SK-N-SH treated with all-trans-retinoic acid at 6 μM for 48 hours (cell line): ENCODE data around the gene ARID4B.
"Not testable (repeated sequence)": the region's sequence is repeated elsewhere in the genome, so short reads cannot be mapped to it uniquely, and the experiment has no call there.

Experiments
- ARNTL ChIP-seq: fragments of 450-650 bp; formaldehyde crosslinking; IDR thresholded peaks from 2 replicates; pipeline ENCODE4 v1.5.0; 2020; ENCODE audit warnings: low read depth, mild to moderate bottlenecking, moderate library complexity, borderline replicate concordance
- BACH2 ChIP-seq: fragments of 250-450 bp; sonication (Bioruptor Pico); IDR thresholded peaks from 2 replicates; pipeline ENCODE4 v1.9.0; 2021; ENCODE audit warnings: mild to moderate bottlenecking, borderline replicate concordance
- CSDC2 ChIP-seq: fragments of 250-450 bp; sonication (Bioruptor Pico); IDR thresholded peaks from 2 replicates; pipeline ENCODE4 v1.5.0; 2020; ENCODE audit warnings: mild to moderate bottlenecking, moderate library complexity
- PATZ1 ChIP-seq: fragments of 250-450 bp; sonication (Bioruptor Pico); IDR thresholded peaks from 2 replicates; pipeline ENCODE4 v1.8.0; 2020; ENCODE audit warnings: mild to moderate bottlenecking, moderate library complexity, borderline replicate concordance
- POU6F1 ChIP-seq: fragments of 250-450 bp; sonication (Bioruptor Pico); IDR thresholded peaks from 2 replicates; pipeline ENCODE4 v1.8.0; 2021; ENCODE audit warnings: low read depth, mild to moderate bottlenecking, moderate library complexity, borderline replicate concordance
- SNAI2 ChIP-seq: fragments of 250-450 bp; sonication (Bioruptor Pico); IDR thresholded peaks from 2 replicates; pipeline ENCODE4 v1.5.0; 2020; ENCODE audit warnings: mild to moderate bottlenecking, moderate library complexity
- TCF4 ChIP-seq: fragments of 250-450 bp; sonication (Bioruptor Pico); IDR thresholded peaks from 2 replicates; pipeline ENCODE4 v1.8.0; 2021; ENCODE audit warnings: mild to moderate bottlenecking, moderate library complexity, borderline replicate concordance
- TOX ChIP-seq: fragments of 250-450 bp; sonication (Bioruptor Pico); IDR thresholded peaks from 2 replicates; pipeline ENCODE4 v1.8.0; 2021; ENCODE audit warnings: mild to moderate bottlenecking, moderate library complexity, borderline replicate concordance
- ZFP3 ChIP-seq: fragments of 250-450 bp; sonication (Bioruptor Pico); IDR thresholded peaks from 2 replicates; pipeline ENCODE4 v1.5.0; 2020; ENCODE audit warnings: mild to moderate bottlenecking, moderate library complexity
- ZFP30 ChIP-seq: fragments of 450-650 bp; formaldehyde crosslinking; IDR thresholded peaks from 2 replicates; pipeline ENCODE4 v1.5.0; 2022; ENCODE audit warnings: mild to moderate bottlenecking, moderate library complexity
- ZNF8 ChIP-seq: fragments of 450-650 bp; formaldehyde crosslinking; IDR thresholded peaks from 2 replicates; pipeline ENCODE4 v1.5.0; 2020; ENCODE audit warnings: mild to moderate bottlenecking, moderate library complexity

GRCh38 chr1:235214962-235215361 is 113.0 kb downstream of the ARID4B start:
- TF ChIP-seq SNAI2 (CRISPR knock-in tag); ZFP30 (CRISPR knock-in tag); ZNF8 (CRISPR knock-in tag); TCF4; ZFP3 (CRISPR knock-in tag); CSDC2 (CRISPR knock-in tag); POU6F1 (CRISPR knock-in tag); PATZ1 (CRISPR knock-in tag); BACH2; TOX (CRISPR knock-in tag); ARNTL: not testable (repeated sequence)
